Mesenteric fat pad (tissue), 1 donor: ENCODE results near the gene CMTM7. TPM values are rescaled to one million over a fixed set of nuclear protein-coding genes. Genes with fewer than 3 reads are reported as not detected.

ENCODE experiments used
- DNase-seq: peaks from one replicate; pipeline ENCODE4 v3.0.0-alpha.2; 2020; ENCODE audit warnings: low spot score
- total RNA-seq: library from RNA; stranded (reverse); fragmentation: NEBNext Ultra II Directional; extraction: Animal tissue kit (Norgen Biotek cat#: 25700); gene quantifications from one replicate; pipeline ENCODE4 v1.2.1, GENCODE V29; 2021
- donor health status: DM: yes; HTN: yes; CAD: no.

Gene CMTM7
- total RNA-seq, 1 donor from 2014 or later: 33.8 TPM

DNA sequence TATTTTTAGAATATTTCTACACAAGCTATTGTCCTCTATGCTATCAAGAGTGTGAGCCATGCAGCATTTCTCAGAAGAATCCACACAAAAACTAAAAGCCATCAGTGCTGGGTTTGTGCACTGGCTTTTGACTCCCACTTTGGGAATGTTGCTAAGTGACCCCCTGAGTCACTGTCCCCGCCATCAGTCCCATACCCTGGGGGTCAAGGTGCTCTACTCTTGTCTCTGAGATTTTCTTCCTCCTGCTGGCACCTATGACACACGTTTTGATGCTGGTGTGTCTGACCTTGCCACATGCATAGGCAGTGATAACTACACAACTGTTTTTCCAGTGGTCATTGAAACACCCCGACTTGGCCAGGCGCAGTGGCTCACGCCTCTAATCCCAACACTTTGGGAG lies 19.8 kb downstream of the CMTM7 start:
- DNase-seq: no peak

DNA sequence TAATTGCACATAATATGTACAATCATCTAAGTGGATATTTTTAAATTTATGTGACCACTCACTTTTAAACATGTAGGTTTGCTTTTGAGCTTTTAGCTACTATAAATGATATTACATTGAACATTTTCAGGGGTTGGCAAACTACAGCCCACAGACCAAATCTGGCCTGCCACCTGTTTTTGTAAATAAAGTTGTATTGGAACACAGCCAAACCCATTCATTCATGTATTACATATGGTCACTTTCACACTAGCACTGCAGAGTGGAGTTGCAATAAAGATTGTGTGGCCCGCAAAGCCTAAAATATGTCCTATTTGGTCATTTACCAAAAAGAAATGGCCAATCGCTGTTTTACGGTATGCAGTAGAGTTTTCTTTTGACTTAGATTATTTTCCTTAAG lies 21.2 kb downstream of the CMTM7 start:
- DNase-seq: no peak

DNA sequence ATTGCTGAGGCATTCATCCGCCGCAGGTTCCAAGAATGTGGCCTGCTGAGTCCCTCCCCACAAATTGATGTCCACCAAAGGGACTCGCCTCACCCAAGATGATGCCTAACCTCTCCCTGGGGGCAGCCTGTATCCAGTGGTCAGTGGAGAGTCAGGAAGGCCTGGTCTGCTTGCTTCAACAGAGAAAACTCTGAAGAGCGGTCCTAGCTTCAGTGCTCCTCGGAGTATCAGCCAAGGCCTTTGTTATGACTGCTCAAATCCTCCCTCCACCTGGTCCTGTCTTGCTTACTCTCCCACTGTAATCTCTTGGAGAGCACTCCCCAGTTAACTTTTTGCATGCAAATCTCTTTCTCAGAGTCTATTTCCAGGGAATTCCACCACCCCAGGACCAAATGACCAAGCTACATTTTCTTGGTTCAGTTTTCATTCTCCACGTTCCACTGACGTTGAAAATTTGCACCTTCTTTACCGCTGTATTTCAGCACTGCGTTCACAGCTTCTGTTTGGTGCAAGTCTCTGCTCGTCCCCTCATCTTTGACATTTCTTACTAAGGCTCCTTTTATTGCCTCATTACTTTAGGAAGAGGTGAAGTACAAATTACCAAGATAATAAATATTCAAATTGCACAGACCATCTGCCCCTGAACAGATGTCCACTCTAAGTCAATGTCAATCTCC lies 22.3 kb downstream of the CMTM7 start:
- DNase-seq: no peak

DNA sequence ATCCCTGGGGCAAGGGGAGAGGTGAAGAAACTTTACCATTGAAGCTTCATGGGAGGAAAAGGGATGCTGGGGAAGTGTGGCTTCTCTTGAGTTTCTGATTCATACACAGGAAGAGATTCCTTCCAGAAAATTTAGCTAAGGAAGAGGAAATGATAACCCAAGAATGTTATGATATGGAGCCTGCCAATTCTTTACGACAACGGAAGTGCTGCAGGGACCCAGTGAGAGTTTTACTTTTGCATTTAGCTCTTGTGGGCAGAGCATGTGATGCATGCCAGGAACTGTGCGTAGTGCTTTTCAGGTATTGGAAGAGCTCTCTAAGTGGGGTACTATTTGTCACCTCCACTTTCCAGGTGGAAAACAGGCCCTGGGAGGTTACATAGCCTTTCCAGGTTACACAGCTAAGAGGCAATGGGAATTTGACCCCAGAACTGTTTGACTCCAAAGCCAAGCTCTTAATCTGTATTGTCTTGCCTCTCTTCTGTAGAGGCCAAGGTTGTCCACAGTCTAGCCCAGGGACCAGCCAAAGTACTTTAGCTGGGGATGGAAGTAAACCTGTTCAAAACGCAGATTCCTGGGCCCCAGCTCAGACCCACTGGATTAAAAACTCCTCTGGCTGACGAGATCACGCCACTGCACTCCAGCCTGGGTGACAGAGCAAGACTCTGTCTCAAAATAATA lies 23.0 kb downstream of the CMTM7 start:
- no peak for DNase-seq

DNA sequence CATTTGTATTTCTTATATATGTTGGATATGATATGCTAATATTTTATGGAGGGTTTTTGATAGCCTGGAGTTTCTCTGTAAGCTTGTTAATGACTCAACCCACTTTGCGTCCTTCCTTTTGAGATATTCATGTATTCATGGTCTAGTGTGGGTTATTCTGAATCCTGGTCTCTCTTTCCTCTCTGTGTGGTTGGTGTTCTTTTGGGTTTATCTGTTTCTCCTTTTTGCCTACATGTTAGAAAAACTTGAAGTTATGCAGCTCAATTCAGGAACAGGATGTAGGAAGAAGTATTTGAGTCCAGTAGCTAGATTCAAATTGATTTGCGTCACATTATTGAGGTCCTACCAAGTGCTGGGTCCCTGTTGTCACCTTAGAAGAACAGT lies 28.1 kb downstream of the CMTM7 start:
- no peak for DNase-seq

DNA sequence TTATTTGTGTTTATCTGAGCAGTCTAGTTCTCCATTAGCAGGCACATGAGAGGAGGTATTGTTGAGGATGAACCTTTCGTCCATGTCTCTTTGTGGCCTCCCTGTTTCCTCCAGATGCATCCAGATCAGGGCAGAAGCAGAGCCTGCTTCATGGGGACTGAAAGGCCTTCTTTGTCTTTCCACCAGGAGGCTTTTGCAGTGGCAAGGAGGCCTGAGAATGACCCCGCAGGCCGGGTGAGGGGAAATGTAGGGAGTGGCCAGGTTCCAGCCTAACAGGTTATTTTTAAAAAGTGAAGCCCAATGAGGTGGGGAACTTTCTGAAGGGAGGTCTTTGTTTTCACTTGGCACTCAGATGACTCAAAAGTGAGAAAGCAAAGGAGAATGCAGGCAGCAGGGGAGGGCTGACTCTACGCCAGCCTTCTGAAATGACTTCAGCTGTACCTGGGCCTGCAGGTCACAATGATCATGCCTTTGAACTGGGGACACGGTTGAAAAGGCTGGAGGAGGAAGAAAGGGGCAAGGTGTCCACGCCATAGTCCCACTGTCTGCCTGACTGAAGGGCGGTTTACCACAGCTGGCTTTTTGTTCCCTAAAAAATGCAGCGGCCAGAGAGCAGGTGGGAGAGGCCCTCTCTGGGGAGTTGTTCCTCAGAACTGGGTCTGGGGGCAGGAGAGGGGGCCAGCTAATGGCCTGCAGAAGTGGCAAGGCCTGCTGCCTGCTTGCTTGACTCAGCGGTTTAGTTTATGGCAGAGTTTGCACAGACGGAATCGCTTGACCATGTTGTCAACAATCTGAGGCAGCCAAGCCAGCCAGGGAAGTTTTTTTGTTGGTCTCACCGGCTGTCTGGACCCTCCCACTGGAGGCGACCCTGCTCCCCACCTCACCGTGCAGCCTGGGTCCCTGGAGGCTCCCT lies 28.7 kb downstream of the CMTM7 start:
- DNase-seq: no peak

DNA sequence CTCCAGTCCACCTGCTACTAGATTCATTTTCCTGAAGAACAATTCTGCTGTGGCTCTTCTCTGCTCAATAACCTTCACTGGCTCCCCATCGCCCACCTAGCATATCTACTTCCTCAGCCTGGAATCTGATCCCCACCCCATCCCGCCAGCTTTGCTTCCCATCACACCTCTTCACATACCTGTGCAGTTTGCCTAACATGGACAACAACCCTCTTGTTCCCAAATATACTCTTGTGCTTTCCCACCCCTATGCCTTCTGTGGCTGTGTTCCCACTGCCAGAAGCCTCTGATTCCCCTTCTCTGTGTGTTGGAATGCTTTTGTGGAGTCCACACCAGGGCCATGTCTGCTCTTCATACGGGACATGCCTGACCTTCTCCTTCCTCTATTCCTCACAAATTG lies 29.5 kb downstream of the CMTM7 start:
- DNase-seq: no peak

DNA sequence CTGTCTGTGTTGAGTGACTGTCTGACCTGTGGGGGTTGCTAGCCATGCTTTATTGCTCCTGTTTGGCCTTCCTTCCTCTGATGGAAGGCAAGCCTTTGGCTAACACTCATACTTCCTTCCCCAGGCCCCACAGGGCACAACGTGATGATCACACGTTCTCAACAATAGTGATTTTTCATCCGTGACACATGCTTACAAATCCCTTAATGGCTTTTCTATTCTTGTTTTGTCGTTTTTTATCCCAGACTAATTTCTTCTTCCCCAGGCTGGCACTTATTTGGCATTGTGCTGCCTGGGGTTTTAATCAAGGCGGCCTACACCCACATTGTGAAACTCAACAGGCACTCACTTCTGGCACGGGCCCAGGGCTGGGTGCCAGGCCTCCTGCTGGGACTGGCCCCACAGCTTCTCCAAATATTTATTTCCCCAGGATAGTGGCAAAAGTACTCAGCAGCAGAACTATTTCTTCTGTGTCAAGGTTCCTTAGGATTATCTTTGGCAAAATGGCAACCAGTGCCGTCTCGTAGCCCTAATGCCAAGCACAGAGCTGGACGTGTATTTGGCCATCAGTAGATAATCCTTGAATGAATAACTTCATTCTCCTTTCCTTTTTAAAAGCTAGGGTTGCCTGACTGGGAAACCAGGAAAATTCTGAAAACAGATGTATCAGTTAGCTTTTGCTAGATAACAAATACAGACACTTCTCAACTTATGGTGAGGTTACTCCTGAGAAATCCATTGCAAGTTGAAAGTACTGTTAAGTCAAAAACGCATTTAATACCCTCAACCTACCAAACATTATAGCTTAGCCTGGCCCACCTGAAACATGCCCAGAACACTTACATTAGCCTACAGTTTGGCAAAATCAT lies 30.6 kb downstream of the CMTM7 start:
- peak; percentile 92 for DNase-seq

DNA sequence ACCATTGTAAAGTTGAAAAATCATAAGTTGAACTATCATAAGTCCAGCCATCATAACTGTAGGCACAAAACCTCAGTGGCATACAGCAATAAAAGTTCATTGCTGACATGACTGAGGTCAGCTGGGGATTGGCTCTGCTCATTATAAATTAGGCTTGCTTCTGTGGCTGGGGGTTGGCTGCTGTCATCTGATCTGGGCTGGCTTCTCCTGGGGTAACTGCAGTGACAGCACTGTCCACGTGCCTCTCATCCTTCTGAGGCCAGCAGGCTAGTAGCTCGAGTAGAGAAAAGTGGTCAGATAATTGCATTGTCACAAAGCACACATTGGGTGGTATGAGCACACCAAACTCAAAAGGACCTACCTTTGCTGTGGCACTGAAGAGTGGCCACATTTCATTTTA lies 31.3 kb downstream of the CMTM7 start:
- DNase-seq: no peak

DNA sequence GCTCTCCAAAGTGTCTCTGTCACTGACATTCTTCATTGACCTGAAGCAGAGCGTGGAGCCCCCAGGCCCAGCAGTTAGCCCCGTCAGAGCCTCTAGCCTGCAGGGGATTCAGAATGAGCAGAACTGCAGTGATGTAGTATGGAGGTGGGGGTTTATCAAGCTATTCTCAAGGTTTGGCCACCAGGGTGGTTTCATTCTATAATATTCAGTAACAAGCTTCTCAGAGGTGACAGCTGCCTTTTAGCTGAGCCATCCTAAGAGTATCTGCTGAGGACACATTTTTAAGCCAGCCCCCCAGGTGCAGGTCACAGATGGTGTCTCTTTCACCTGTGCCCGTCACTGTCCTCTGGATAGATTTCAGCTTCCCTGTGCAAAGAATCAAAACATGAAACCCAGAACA lies 31.9 kb downstream of the CMTM7 start:
- no peak for DNase-seq

DNA sequence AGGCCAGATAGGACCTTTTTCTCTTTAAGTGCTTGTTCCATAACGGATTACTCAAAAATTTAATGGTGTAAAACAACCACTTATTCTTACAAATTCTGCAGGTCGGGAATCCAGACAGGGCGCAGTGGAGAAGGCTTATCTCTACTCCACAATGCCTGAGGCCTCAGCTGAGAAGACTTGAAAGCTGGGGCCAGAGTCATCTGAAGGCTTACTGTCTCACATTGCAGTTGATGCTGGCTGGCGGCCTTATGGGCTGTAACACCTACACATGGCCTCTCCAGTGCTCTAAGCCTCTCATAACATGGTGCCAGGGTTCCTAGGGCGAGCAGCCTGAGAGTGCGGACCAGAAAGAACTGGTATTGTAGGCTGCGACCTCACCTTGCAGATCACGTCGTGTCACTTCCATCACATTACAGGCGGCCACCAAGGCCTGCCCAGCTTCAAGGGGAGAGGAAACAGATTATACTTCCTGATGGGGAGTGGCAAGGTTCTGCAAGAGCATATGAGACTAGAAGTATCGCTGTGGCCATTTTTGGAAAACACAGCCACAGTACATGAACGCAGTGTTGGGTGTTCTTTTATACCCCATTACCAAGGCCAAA lies 32.4 kb downstream of the CMTM7 start:
- DNase-seq: no peak

DNA sequence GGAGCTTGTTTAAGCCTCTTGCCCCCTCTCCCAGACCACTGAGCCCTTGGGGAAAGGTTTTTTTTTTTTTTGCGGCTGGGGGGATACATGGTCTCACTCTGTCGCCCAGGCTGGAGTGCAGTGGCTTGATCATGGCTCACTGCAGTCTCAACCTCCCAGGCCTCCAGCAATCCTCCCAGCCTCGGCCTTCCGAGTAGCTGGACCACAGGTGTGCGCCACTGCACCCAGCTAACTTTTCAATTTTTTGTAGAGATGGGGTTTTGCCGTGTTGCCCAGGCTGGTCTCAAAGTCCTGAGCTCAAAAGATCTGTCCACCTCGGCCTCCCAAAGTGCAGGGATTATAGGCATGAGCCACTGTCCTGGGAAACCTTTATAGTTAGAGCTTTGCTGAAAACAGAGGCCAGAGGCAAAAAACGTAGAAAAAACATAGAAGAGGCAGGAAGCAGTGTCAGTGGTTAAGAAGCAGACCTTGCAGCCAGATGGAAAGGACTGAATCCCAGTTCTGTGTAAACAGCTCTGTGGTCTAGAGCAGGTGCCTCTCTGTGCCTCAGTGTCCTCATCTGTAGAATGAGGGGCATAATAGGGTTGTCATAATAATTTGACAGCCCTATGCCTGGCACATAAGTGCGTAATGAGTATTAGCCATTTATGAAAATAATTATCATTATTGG lies 33.1 kb downstream of the CMTM7 start:
- no peak for DNase-seq

DNA sequence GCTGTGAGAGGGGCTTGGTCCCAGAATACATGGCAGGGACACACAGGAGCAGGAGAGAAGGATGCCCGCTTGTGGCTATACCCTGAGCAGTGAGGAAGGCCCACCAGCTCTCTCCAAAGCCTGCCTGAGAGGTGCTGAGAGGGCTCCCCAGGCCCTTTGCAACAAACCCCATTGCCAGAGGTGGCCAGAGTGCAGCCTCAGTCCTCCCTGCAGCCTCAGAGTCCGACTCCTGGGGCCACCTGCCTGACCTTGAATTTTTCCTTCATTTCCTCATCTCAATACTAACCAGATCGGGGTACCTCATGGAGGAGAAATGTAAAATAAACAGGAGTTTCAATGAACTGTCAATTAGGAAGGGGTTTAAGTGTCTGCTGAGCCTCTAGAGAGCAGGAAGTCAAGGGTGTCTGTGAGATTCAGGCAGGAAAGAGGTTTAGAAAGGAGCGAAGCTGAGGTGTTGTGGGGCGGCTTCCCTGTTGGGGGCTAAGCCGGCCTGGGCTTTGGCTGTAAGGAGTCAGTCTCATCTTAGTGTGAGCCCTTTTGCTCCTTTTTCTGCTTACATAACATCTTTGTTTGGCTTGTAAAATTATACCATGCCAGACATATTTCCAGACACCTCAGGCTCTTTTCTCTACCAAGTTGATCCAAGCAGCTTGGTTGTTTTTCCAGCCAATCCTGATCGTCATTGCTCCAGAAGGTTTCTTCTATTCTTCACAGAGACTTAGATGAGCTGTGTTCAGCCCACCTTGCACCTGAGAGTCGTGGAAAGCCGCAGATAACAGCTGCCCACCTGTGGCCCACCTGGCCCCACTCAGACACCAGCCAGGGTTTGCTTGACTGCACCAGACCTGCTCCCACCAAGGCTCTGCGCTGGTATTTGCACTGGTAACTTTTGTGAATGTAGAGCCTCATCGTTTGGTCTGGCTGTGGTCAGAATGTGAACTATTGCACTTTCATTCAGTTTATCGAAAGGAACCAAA lies 36.7 kb downstream of the CMTM7 start:
- no peak for DNase-seq

DNA sequence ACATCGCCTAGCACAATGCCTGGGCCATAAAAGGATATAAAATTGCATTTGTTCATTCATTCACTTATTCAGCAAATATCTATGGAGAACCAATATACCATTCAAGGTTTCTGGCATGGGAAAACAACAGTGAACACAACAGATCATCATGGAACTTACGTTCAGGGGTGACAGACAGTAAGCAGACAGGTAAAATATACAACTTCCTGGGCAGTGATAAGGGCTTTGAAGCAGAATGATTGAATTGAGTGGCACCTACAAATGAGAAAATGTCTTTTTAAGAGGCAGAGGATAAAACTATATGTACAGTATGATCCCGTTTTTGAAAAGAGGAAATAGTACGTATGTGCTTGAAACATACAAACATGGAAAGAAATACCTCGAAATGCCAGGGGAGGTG lies 39.2 kb downstream of the CMTM7 start:
- no peak for DNase-seq

DNA sequence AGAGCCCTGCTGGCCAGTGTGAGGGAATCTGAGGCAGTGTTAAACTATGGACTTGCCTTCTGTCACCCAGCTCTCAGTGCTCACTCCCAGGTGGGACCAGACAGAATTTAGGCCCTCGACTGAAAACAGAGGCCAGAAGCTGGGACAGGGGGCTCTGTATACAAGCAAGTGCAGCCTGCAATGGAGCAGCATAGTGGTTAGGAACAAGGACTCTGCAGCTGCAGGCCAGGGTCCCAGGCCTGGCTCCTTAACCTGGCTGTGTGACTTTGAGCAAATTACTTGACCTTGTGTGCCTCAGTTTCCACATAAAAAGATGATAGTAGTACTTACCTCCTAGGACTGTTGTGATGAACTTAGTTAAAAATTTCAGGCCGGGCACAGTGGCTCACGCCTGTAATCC lies 39.8 kb downstream of the CMTM7 start:
- no peak for DNase-seq

DNA sequence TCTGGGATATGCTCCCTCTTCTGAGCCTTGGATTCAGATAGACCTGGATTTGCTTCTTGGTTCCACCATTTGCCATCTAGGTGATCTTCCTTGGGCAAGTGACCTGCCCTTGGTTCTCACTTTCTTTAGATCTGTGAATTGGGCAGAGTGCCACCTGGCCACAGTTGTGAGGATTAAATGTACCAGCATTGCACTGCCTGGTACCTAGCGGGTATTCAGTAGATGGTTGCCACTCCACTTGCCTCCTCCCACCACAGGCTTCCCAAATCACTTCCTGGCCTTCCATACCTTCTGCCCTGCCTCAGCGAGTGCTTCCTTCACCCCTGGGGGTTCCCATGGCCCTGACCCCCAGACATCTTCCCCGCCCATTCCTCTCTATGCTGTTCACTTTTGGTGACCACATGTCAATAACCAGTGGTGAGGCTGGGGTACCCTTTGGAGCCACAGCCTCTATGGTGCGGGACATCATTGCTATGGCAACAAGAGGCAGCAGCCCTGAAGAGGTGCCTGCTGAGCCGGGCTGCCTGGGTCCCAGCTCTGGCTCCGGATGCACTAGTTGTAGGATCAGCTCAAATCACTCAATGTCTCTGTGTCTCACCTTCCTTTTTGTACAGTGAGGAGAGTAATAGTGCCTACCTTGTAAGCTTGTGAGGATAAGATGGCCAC lies 40.5 kb downstream of the CMTM7 start:
- no peak for DNase-seq

DNA sequence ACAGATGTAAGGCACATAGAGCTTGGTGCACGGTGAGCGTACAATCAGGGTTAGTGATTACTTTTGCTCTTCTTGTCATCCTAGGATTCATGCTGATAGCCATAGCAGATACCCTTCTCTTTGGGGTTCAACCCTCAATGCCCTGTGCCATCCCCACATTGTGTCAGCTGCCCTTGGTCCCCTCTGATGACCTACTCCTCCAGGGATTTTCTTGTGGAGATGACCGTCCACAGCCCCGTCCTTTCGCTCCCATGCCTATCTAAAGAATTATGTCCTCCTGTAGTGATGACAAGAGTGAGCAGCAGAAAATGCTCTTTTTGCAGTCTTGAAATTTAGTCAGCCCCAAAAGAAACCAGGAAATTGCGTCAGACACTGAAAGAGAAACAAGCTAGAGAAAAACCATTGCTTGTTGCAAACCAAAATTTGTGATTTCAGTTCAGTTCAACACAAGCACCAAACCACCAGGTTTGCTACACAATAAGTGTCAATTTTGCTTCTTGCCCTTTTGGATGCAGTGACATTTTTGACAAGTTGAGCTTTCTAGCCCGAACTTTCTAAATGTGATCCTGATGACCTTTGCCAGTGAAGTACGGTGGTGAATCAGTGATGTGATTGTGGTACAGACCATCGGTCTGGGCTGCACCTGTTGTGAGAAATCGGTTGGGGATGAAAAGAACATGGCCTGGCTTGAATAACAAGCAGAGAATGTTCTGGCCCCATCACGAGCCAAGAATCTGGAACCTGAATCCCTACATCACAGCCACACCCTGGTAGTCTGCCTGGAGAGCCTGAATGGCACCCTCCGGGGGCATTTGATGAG lies 41.3 kb downstream of the CMTM7 start:
- DNase-seq: no peak

DNA sequence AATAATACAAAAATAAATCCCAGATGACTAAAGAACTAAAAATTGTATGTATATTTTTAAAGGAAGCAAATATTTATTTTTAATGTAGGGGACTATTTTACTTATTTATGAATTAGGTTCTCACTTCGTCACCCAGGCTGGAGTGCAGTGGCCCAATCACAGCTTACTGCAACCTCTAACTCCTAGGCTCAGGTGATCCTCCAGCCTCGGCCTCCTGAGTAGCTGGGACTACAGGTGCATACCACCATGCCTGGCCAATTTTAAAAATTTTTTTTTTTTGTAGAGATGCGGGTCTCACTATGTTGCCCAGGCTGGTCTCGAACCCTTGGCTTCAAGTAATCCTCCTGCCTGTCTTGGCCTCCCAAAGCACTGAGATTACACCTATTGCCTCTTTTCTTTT lies 42.6 kb downstream of the CMTM7 start:
- no peak for DNase-seq
